HepG2 (cell line): ENCODE results near the gene ERFL. TPM values are rescaled to one million over a fixed set of nuclear protein-coding genes. Genes with fewer than 3 reads are reported as not detected.

ENCODE experiments used
- ATAC-seq: fragments of 200-7000 bp; cut with Tn5 transposase; 3 replicates; pipeline ENCODE4 v1.9.1; 2020; ENCODE audit warnings: mild to moderate bottlenecking, moderate library complexity
- BruUV-seq: library from RNA; stranded (reverse); fragments of 400-500 nt; replicated peaks from 2 replicates; lab custom pipeline; 2021; lab: Mats Ljungman, UMichigan
- CTCF ChIA-PET: fragments of 300-600 bp; formaldehyde crosslinking; extraction: SDS; loops from one replicate; lab custom pipeline; 2021; ENCODE audit warnings: low total read pairs, inconsistent platforms, low intra/inter-chr PET ratio; lab: Yijun Ruan, JAX
- POLR2A ChIA-PET: fragments of 350-600 bp; sonication (Branson Sonifier 250); formaldehyde crosslinking; loops from one replicate; lab custom pipeline; 2020; ENCODE audit warnings: antibody characterized with exemption, inconsistent platforms; lab: Yijun Ruan, JAX
- DNase-seq: peaks from one replicate; pipeline ENCODE4 v3.0.0-alpha.2; 2015; ENCODE audit warnings: low spot score
- FAIRE-seq: peaks from 3 replicates; lab custom pipeline; 2011; peaks lifted over from hg19 to GRCh38; lab: Jason Lieb, UNC
- H2AFZ ChIP-seq: one replicate; pipeline ENCODE4 v1.6.1; 2011; ENCODE audit warnings: low read length, inconsistent platforms
- H3K27ac ChIP-seq: fragments of 300-600 bp; 3 replicates; pipeline ENCODE4 v1.8.0; 2011; ENCODE audit warnings: mixed run types, mild to moderate bottlenecking, mixed read lengths, low read length, inconsistent platforms; ENCODE audit not compliant: insufficient read depth; ENCODE audit errors: extremely low read length
- H3K27me3 ChIP-seq, 2 experiments: fragments of 200-600 bp in 1 of 2; 2 replicates in 1 of 2; 3 replicates in 1 of 2; pipeline versions ENCODE4 v1.6.0 to v1.8.0; 2011; ENCODE audit warnings: low read length in 2 of 2, mild to moderate bottlenecking in 2 of 2, moderate library complexity in 2 of 2, inconsistent platforms in 1 of 2; ENCODE audit not compliant: insufficient read depth in 2 of 2, control insufficient read depth in 1 of 2
- H3K36me3 ChIP-seq, 2 experiments: fragments of 200-600 bp in 1 of 2; replicated peaks in 1 of 2; 2 replicates in 1 of 2; 3 replicates in 1 of 2; pipeline versions ENCODE4 v1.5.1 to v1.8.0; 2011; ENCODE audit warnings: low read length in 2 of 2, inconsistent platforms in 1 of 2; ENCODE audit not compliant: insufficient read depth in 2 of 2, control insufficient read depth in 1 of 2
- H3K4me1 ChIP-seq: 2 replicates; pipeline ENCODE4 v1.5.1; 2012; ENCODE audit warnings: low read length, inconsistent platforms; ENCODE audit not compliant: insufficient read depth
- H3K4me2 ChIP-seq: 2 replicates; pipeline ENCODE4 v1.6.0; 2011; ENCODE audit warnings: low read depth, low read length, inconsistent platforms
- H3K4me3 ChIP-seq, 3 experiments: fragments of 200-600 bp in 1 of 3; sonication (generic), shearing (Covaris generic) in 1 of 3; replicated peaks in 1 of 3; 2 replicates each; pipeline ENCODE4 v1.5.1; 2011 to 2016; ENCODE audit warnings: low read length in 3 of 3, inconsistent platforms in 2 of 3, low read depth in 2 of 3, mild to moderate bottlenecking in 2 of 3, control low read depth in 1 of 3, mixed read lengths in 1 of 3; ENCODE audit not compliant: insufficient read depth in 1 of 3
- H3K79me2 ChIP-seq: one replicate; pipeline ENCODE4 v1.6.1; 2011; ENCODE audit warnings: low read length, inconsistent platforms; ENCODE audit not compliant: insufficient read depth
- H3K9ac ChIP-seq: 2 replicates; pipeline ENCODE4 v1.6.0; 2011; ENCODE audit warnings: mild to moderate bottlenecking, low read depth, low read length, inconsistent platforms; ENCODE audit not compliant: insufficient read depth
- H3K9me3 ChIP-seq: 2 replicates; pipeline ENCODE4 v1.5.1; 2012; ENCODE audit warnings: mild to moderate bottlenecking, low read length
- H4K20me1 ChIP-seq: 2 replicates; pipeline ENCODE4 v1.6.0; 2011; ENCODE audit warnings: inconsistent platforms, mild to moderate bottlenecking, low read length, moderate library complexity; ENCODE audit not compliant: insufficient read depth
- ARNTL ChIP-seq: sonication (generic); formaldehyde crosslinking; IDR thresholded peaks from 2 replicates; pipeline ENCODE4 v1.4.0; 2020; ENCODE audit warnings: mild to moderate bottlenecking, missing genetic modification reagents
- ASH2L ChIP-seq: fragments of 300-600, 200-600 bp; sonication (generic); IDR thresholded peaks from 2 replicates; pipeline ENCODE4 v1.7.0; 2017; ENCODE audit warnings: low read depth, mild to moderate bottlenecking, moderate library complexity, mixed read lengths, low read length; ENCODE audit not compliant: insufficient read length
- ATF7 ChIP-seq, 2 experiments: fragments of 450-650 bp in 1 of 2; sonication (generic) in 1 of 2; formaldehyde crosslinking in 1 of 2; IDR thresholded peaks; 2 replicates each; pipeline versions ENCODE4 v1.4.0 to v1.6.1; 2016 to 2020; ENCODE audit warnings: antibody characterized with exemption in 1 of 2, mild to moderate bottlenecking in 1 of 2, missing genetic modification reagents in 1 of 2
- HIVEP1 ChIP-seq: sonication (generic); formaldehyde crosslinking; IDR thresholded peaks from 2 replicates; pipeline ENCODE4 v1.4.0; 2020; ENCODE audit warnings: mild to moderate bottlenecking, missing genetic modification reagents
- HNRNPL ChIP-seq: fragments of 200-400 bp; formaldehyde crosslinking; IDR thresholded peaks from 2 replicates; pipeline ENCODE4 v1.6.1; 2017; ENCODE audit warnings: mild to moderate bottlenecking, low read depth, low read length
- KDM1A ChIP-seq: IDR thresholded peaks from 2 replicates; pipeline ENCODE4 v1.6.1; 2016; ENCODE audit warnings: missing compliant biosample characterization
- KDM5B ChIP-seq: sonication (generic); formaldehyde crosslinking; IDR thresholded peaks from 2 replicates; pipeline ENCODE4 v1.4.0; 2020; ENCODE audit warnings: missing genetic modification reagents, mild to moderate bottlenecking, borderline replicate concordance
- MEIS2 ChIP-seq: sonication (generic); formaldehyde crosslinking; IDR thresholded peaks from 2 replicates; pipeline ENCODE4 v1.9.0; 2021; ENCODE audit warnings: mild to moderate bottlenecking, missing genetic modification reagents
- MTF1 ChIP-seq: sonication (generic); formaldehyde crosslinking; IDR thresholded peaks from 2 replicates; pipeline ENCODE4 v1.5.0; 2020; ENCODE audit warnings: missing genetic modification reagents
- SAFB2 ChIP-seq: sonication (generic); formaldehyde crosslinking; IDR thresholded peaks from 2 replicates; pipeline ENCODE4 v1.5.1; 2020; ENCODE audit warnings: missing genetic modification reagents, low read depth, mild to moderate bottlenecking, borderline replicate concordance
- SNRNP70 ChIP-seq: fragments of 200-400 bp; formaldehyde crosslinking; IDR thresholded peaks from 2 replicates; pipeline ENCODE4 v1.6.1; 2017; ENCODE audit warnings: mild to moderate bottlenecking, low read depth, low read length, moderate library complexity
- XRCC5 ChIP-seq: fragments of 200-400 bp; formaldehyde crosslinking; optimal IDR thresholded peaks from 2 replicates; pipeline ENCODE3; 2017; ENCODE audit warnings: mild to moderate bottlenecking, low read length
- ZFP37 ChIP-seq: sonication (generic); formaldehyde crosslinking; IDR thresholded peaks from 2 replicates; pipeline ENCODE4 v1.4.0; 2020; ENCODE audit warnings: missing genetic modification reagents, borderline replicate concordance
- ZKSCAN5 ChIP-seq: sonication (generic); formaldehyde crosslinking; IDR thresholded peaks from 2 replicates; pipeline ENCODE4 v1.5.1; 2020; ENCODE audit warnings: mild to moderate bottlenecking, missing genetic modification reagents
- ZNF468 ChIP-seq: sonication (generic); formaldehyde crosslinking; IDR thresholded peaks from 2 replicates; pipeline ENCODE4 v1.8.0; 2022; ENCODE audit warnings: mild to moderate bottlenecking, moderate library complexity, missing genetic modification reagents
- ZNF484 ChIP-seq: sonication (generic); formaldehyde crosslinking; IDR thresholded peaks from 2 replicates; pipeline ENCODE4 v1.5.1; 2020; ENCODE audit warnings: mild to moderate bottlenecking, low read depth, missing genetic modification reagents, borderline replicate concordance
- WGBS: methylation state at CpG from one replicate; pipeline ENCODE4 v1.1.6; 2017; ENCODE audit warnings: low lambda C conversion rate; 5-methylcytosine and 5-hydroxymethylcytosine counted together
- in situ Hi-C: cut with HindIII; loops from 2 replicates; pipeline ENCODE4 v1.10.0; 2017; ENCODE audit warnings: low pct_unique_long_range_greater_than_20kb; ENCODE audit not compliant: extremely low pct_ligation_motif_present
- intact Hi-C: fragments of 100-400 bp; cut with micrococcal nuclease; formaldehyde crosslinking; loops from one replicate; pipeline ENCODE4 v1.10.0; 2022; ENCODE audit not compliant: unreplicated experiment
- polyA plus RNA-seq, 8 experiments: library from polyadenylated mRNA; depleted of rRNA in 3 of 8; stranded (reverse) in 7 of 8; unstranded in 1 of 8; fragments of >200 nt; fragmentation: Illumina TruSeq in 4 of 8; extraction: Trizol in 4 of 8; gene quantifications; 2 replicates each; pipeline versions ENCODE4 v1.2.1 to v1.2.3, GENCODE V29; 2011 to 2016; ENCODE audit warnings: low read depth in 4 of 8, missing spikeins in 1 of 8, mixed read lengths in 1 of 8; ENCODE audit not compliant: insufficient read depth in 1 of 8
- total RNA-seq, 5 experiments: library from RNA; depleted of rRNA; stranded (reverse); fragments of >200 nt; fragmentation: Illumina TruSeq; extraction: Trizol; gene quantifications; 2 replicates each; pipeline ENCODE4 v1.2.3, GENCODE V29; 2016; ENCODE audit warnings: low read depth in 1 of 5
- TF ChIP-seq, protein P1 (sequence below): sonication (generic); formaldehyde crosslinking; IDR thresholded peaks from 2 replicates; pipeline ENCODE4 v1.4.0; 2020; ENCODE audit warnings: missing genetic modification reagents

The ERFL gene
- total and polyA plus RNA-seq, 2 of the 13 experiments (the other 11 are each of a cell fraction or from before 2014, with no cell fraction given) = not detected

DNA sequence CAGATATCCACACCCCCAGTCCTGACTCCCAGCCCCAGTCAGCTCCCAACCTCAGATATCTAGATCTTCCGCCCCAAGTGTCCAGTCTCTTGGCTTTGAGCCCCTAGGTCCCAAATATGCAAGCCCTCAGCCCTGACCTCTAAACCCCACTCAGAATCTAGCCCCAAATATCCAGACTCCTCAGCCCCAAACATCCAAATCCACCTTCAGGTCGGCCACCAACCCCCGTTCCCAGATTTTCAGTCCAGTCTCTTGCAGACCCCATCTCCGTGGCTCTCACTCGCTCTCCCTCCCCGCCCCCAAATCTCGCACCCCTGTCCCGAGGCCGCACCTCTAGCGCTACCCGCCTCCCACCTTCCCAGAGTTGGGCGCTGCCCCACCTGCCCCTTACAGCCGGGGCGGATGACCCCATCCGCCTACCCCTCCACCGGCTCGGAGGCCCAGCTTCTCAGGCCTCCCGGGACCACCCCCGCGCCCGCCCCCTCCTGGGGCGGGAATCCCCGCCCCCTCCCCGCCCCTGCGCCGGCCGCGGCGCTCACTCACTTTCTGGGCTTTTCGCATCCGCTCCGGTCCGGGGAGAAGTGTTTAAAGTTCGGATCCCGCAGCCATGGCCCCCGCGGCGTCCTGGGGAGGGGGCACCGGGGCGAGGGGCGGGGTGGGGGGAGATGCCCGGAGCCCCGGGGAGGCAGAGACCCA, 604 bp downstream of the ERFL start:
- in situ Hi-C loops = no loop called here
- CTCF ChIA-PET = no interaction called here
- no TSS peak for BruUV-seq

More for the DNA sequence above, 604 bp downstream of the ERFL start:
- DNase-seq (no peak), ATAC-seq (no peak), FAIRE-seq (no peak)
- Histone ChIP-seq H3K27me3 (peaks cover 7 to 87% of the 10 kb centered on the region in 2 experiments), H4K20me1 (no peaks in the 10 kb centered on the region), H2AFZ (no peak overlapping the region), H3K4me3 (peak overlapping the region; percentile 26 to 68 (median 54); a peak in 5 of 6 replicates), H3K4me1 (peaks cover 11% of the 10 kb centered on the region), H3K79me2 (no peaks in the 10 kb centered on the region), H3K27ac (no peak overlapping the region), H3K9me3 (no peaks in the 10 kb centered on the region), H3K36me3 (no peaks in the 10 kb centered on the region), H3K4me2 (peak overlapping the region; percentile 77), H3K9ac (no peak overlapping the region)
- POLR2A ChIA-PET = no interaction called here
- intact Hi-C loops = no loop called here
- WGBS = 11% methylated on average over 39 of the region's 43 CpGs
- TF ChIP-seq HIVEP1 (CRISPR knock-in tag) = no peak
- no peak for TF ChIP-seq MEIS2 (CRISPR knock-in tag)
- no peak for TF ChIP-seq ASH2L
- TF ChIP-seq ZNF484 (CRISPR knock-in tag) = no peak
- no peak for TF ChIP-seq ZFP37 (CRISPR knock-in tag)
- no peak for TF ChIP-seq KDM1A
- TF ChIP-seq MTF1 (CRISPR knock-in tag) = no peak
- TF ChIP-seq ZKSCAN5 (CRISPR knock-in tag) = no peak
- TF ChIP-seq KDM5B (CRISPR knock-in tag) = no peak
- no peak for TF ChIP-seq ZNF468 (CRISPR knock-in tag)
- TF ChIP-seq ATF7 (IDR thresholded peaks at IDR 0.05) = no peak
- TF ChIP-seq ATF7 (CRISPR knock-in tag; IDR thresholded peaks at IDR 0.05) = no peak
- TF ChIP-seq, protein P1, sequence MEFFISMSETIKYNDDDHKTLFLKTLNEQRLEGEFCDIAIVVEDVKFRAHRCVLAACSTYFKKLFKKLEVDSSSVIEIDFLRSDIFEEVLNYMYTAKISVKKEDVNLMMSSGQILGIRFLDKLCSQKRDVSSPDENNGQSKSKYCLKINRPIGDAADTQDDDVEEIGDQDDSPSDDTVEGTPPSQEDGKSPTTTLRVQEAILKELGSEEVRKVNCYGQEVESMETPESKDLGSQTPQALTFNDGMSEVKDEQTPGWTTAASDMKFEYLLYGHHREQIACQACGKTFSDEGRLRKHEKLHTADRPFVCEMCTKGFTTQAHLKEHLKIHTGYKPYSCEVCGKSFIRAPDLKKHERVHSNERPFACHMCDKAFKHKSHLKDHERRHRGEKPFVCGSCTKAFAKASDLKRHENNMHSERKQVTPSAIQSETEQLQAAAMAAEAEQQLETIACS (CRISPR knock-in tag) = no peak
- TF ChIP-seq HNRNPL = no peak
- TF ChIP-seq SAFB2 (CRISPR knock-in tag) = no peak
- TF ChIP-seq SNRNP70 = no peak
- no peak for TF ChIP-seq XRCC5
- TF ChIP-seq ARNTL (CRISPR knock-in tag) = no peak
